Measurements from ENCODE around the gene GJD3. TPM values are rescaled to one million over a fixed set of nuclear protein-coding genes. Genes with fewer than 3 reads are reported as not detected.
A peak's percentile ranks its signal among the peaks of the same experiment; 100 is the strongest.
"Not testable (repeated sequence)": the region's sequence is repeated elsewhere in the genome, so short reads cannot be mapped to it uniquely, and the experiment has no call there.

GJD3 gene
- total and polyA plus RNA-seq, 2 donors: 0.34 to 0.66 TPM

DNA sequence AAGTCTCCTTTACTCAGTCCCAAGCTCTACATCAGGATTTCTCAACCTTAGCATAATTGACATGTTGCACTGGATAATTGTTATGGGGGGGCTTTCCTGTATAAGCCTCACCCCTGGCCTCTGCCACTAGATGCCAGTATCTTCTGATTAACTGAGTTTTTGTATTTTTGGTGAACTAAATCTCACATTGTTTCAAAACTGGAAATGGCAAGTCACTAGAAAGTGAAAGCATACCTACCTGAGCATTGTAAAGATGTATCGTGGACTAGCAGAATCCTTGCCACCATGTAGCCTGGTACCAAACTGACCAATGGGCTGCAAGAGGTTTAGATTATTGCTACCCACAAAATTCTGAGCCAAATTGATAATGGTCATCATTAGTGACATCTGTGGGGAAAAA is 38.1 kb upstream of the GJD3 start:
- Histone ChIP-seq H3K4me1 (ENCODE audit: control insufficient read depth in 2 of 2, insufficient read depth in 2 of 2, low read length in 2 of 2) (no peaks in the 10 kb centered on the region), H3K27ac (ENCODE audit: low read depth in 1 of 2, low read length in 1 of 2) (no peak overlapping the region), H3K27me3 (ENCODE audit: control insufficient read depth in 2 of 2, insufficient read depth in 1 of 2, low read length in 1 of 2) (no peaks in the 10 kb centered on the region), H3K4me3 (ENCODE audit: low read length in 2 of 2) (no peak overlapping the region), H3K36me3 (ENCODE audit: control insufficient read depth in 2 of 2, insufficient read depth in 2 of 2, low read length in 1 of 2) (peaks cover 17 to 91% of the 10 kb centered on the region in 2 donors), H3K9me3 (ENCODE audit: control insufficient read depth in 2 of 2, insufficient read depth in 1 of 2, low read length in 1 of 2) (no peaks in the 10 kb centered on the region)
- no peak for DNase-seq (ENCODE audit: low read depth in 6 of 9, low spot score in 9 of 9)
- WGBS: 94% methylated on average over 1 of the region's 1 CpG

DNA sequence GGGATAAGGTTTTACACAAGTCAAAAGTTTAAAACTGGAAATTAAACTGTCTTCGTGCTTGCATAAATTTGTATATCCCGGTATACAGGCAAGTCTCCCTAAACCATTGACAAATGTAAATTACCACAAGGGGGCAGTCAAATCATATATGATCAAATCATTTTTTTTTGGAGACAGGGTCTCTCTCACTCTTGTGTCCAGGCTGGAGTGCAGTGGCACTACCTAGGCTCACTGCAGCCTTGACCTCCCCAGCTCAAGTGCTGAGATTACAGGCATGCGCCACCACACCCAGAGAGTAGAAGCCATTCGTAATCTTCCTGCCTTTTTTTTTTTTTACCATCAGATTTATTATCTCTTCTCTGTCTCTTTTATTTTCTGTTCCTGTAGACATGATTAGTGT is 34.6 kb upstream of the GJD3 start:
- no peaks in the 10 kb centered on the region for H3K4me1 ChIP-seq (ENCODE audit: control insufficient read depth in 2 of 2, insufficient read depth in 2 of 2, low read length in 2 of 2)
- WGBS: 95% methylated on average over 4 of the region's 4 CpGs
- DNase-seq (ENCODE audit: low read depth in 6 of 9, low spot score in 9 of 9): peak in 5 of 9 donors; percentile 25 to 80 (median 41)
- H3K9me3 ChIP-seq (ENCODE audit: control insufficient read depth in 2 of 2, insufficient read depth in 1 of 2, low read length in 1 of 2): no peaks in the 10 kb centered on the region
- H3K4me3 ChIP-seq (ENCODE audit: low read length in 2 of 2): no peak overlapping the region
- H3K27me3 ChIP-seq (ENCODE audit: control insufficient read depth in 2 of 2, insufficient read depth in 1 of 2, low read length in 1 of 2): no peaks in the 10 kb centered on the region
- no peak overlapping the region for H3K27ac ChIP-seq (ENCODE audit: low read depth in 1 of 2, low read length in 1 of 2)
- peaks cover 10 to 93% of the 10 kb centered on the region in 2 donors for H3K36me3 ChIP-seq (ENCODE audit: control insufficient read depth in 2 of 2, insufficient read depth in 2 of 2, low read length in 1 of 2)

DNA sequence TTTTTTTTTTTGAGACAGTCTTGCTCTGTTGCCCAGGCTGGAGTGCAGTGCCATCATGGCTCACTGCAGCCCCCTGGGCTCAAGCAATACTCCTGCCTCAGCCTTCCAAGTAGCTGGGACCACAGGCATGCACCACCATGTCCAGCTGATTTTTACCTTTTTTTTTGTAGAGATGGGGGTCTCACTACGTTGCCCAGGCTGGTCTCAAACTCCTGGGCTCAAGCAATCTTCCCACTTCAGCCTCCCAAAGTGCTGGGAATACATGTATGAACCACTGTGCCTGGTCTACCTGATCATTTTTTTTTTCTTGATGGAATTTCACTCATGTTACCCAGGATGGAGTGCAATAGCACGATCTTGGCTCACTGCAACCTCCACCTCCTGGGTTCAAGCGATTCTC is 22.0 kb upstream of the GJD3 start:
- H3K9me3 ChIP-seq (ENCODE audit: control insufficient read depth in 2 of 2, insufficient read depth in 1 of 2, low read length in 1 of 2); H3K27me3 ChIP-seq (ENCODE audit: control insufficient read depth in 2 of 2, insufficient read depth in 1 of 2, low read length in 1 of 2); H3K27ac ChIP-seq (ENCODE audit: low read depth in 1 of 2, low read length in 1 of 2); DNase-seq (ENCODE audit: low read depth in 6 of 9, low spot score in 9 of 9); H3K4me1 ChIP-seq (ENCODE audit: control insufficient read depth in 2 of 2, insufficient read depth in 2 of 2, low read length in 2 of 2); H3K4me3 ChIP-seq (ENCODE audit: low read length in 2 of 2): not testable (repeated sequence)
- peaks cover 18 to 57% of the 10 kb centered on the region in 2 donors for H3K36me3 ChIP-seq (ENCODE audit: control insufficient read depth in 2 of 2, insufficient read depth in 2 of 2, low read length in 1 of 2)
- 98% methylated on average over 3 of the region's 3 CpGs for WGBS

DNA sequence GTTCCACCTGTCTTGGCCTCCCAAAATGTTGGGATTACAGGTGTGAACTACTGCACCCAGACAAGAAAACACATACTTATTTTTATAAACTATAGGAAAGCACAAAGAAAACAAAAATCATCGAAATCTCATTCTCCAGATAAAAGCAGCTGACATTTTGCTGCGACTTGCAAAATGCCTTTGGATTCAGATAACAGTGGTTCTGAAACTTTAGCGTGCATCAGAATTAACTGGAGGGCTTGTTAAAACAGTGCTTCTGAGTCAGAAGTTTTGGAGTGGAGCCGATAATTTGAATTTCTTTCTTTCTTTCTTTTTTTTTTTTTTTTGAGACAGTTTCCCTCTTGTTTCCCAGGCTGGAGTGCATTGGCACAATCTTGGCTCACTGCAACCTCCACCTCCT is 17.7 kb upstream of the GJD3 start:
- Histone ChIP-seq H3K9me3 (ENCODE audit: control insufficient read depth in 2 of 2, insufficient read depth in 1 of 2, low read length in 1 of 2) (no peaks in the 10 kb centered on the region), H3K36me3 (ENCODE audit: control insufficient read depth in 2 of 2, insufficient read depth in 2 of 2, low read length in 1 of 2) (peaks cover 7 to 18% of the 10 kb centered on the region in 2 donors), H3K27me3 (ENCODE audit: control insufficient read depth in 2 of 2, insufficient read depth in 1 of 2, low read length in 1 of 2) (no peaks in the 10 kb centered on the region), H3K4me1 (ENCODE audit: control insufficient read depth in 2 of 2, insufficient read depth in 2 of 2, low read length in 2 of 2) (no peaks in the 10 kb centered on the region), H3K4me3 (ENCODE audit: low read length in 2 of 2) (no peak overlapping the region), H3K27ac (ENCODE audit: low read depth in 1 of 2, low read length in 1 of 2) (no peak overlapping the region)
- 96% methylated on average over 4 of the region's 4 CpGs for WGBS
- DNase-seq (ENCODE audit: low read depth in 6 of 9, low spot score in 9 of 9): no peak

DNA sequence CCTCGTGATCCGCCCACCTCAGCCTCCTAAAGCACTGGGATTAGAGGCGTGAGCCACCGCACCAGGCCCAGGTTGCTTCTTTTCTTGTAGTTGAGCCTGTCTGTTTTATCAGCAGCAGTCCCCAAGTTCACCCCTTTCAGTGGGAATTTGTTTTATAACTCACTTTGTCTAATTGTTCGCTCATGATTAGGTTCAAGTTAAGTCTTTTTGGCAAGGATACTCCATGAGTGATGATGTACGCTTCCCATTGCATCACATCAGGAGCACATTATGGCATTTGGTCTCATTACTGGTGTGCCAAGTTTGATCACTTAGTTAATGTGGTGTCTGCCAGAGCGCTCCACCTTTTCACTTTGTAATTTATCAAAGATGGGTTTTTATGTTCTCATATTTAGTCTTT is 14.4 kb upstream of the GJD3 start:
- 98% methylated on average over 7 of the region's 7 CpGs for WGBS
- Histone ChIP-seq H3K9me3 (ENCODE audit: control insufficient read depth in 2 of 2, insufficient read depth in 1 of 2, low read length in 1 of 2) (no peaks in the 10 kb centered on the region), H3K27me3 (ENCODE audit: control insufficient read depth in 2 of 2, insufficient read depth in 1 of 2, low read length in 1 of 2) (no peaks in the 10 kb centered on the region), H3K36me3 (ENCODE audit: control insufficient read depth in 2 of 2, insufficient read depth in 2 of 2, low read length in 1 of 2) (peaks cover 0 to 2% of the 10 kb centered on the region in 2 donors), H3K27ac (ENCODE audit: low read depth in 1 of 2, low read length in 1 of 2) (no peak overlapping the region), H3K4me3 (ENCODE audit: low read length in 2 of 2) (no peak overlapping the region), H3K4me1 (ENCODE audit: control insufficient read depth in 2 of 2, insufficient read depth in 2 of 2, low read length in 2 of 2) (no peaks in the 10 kb centered on the region)
- no peak for DNase-seq (ENCODE audit: low read depth in 6 of 9, low spot score in 9 of 9)

DNA sequence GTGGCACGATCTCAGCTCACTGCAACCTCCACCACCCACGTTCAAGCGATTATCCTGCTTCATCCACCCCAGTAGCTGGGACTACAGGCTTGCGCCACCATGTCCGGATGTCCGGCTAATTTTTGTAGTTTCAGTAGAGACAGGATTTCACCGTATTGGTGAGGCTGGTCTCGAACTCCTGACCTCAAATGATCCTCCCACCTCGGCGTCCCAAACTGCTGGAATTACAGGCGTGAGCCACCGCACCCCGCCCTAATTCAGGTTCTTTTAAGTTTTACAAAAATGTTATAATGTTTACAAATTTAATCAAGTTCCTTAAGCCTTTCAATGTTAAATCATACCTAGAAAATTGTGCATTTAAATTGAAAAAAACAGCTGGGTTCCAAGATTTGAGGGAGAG is 13.3 kb upstream of the GJD3 start:
- WGBS: 98% methylated on average over 13 of the region's 13 CpGs
- H3K4me3 ChIP-seq (ENCODE audit: low read length in 2 of 2): no peak overlapping the region
- H3K4me1 ChIP-seq (ENCODE audit: control insufficient read depth in 2 of 2, insufficient read depth in 2 of 2, low read length in 2 of 2): no peaks in the 10 kb centered on the region
- no peak overlapping the region for H3K27ac ChIP-seq (ENCODE audit: low read depth in 1 of 2, low read length in 1 of 2)
- H3K9me3 ChIP-seq (ENCODE audit: control insufficient read depth in 2 of 2, insufficient read depth in 1 of 2, low read length in 1 of 2): no peaks in the 10 kb centered on the region
- no peak for DNase-seq (ENCODE audit: low read depth in 6 of 9, low spot score in 9 of 9)
- no peaks in the 10 kb centered on the region for H3K36me3 ChIP-seq (ENCODE audit: control insufficient read depth in 2 of 2, insufficient read depth in 2 of 2, low read length in 1 of 2)
- H3K27me3 ChIP-seq (ENCODE audit: control insufficient read depth in 2 of 2, insufficient read depth in 1 of 2, low read length in 1 of 2): no peaks in the 10 kb centered on the region

DNA sequence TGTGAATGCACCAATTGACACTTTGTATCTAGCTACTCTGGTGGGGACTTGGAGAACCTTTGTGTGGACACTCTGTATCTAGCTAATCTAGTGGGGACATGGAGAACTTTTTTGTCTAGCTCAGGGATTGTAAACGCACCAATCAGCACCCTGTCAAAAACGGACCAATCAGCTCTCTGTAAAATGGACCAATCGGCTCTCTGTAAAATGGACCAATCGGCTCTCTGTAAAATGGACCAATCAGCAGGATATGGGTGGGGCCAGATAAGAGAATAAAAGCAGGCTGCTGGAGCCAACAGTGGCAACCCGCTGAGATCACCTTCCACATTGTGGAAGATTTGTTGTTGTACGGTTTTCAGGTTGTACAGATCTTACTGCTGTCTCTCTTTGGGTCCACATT is 12.0 kb upstream of the GJD3 start:
- not testable (repeated sequence) for DNase-seq (ENCODE audit: low read depth in 6 of 9, low spot score in 9 of 9); H3K9me3 ChIP-seq (ENCODE audit: control insufficient read depth in 2 of 2, insufficient read depth in 1 of 2, low read length in 1 of 2); H3K4me1 ChIP-seq (ENCODE audit: control insufficient read depth in 2 of 2, insufficient read depth in 2 of 2, low read length in 2 of 2); H3K27ac ChIP-seq (ENCODE audit: low read depth in 1 of 2, low read length in 1 of 2); H3K27me3 ChIP-seq (ENCODE audit: control insufficient read depth in 2 of 2, insufficient read depth in 1 of 2, low read length in 1 of 2); H3K36me3 ChIP-seq (ENCODE audit: control insufficient read depth in 2 of 2, insufficient read depth in 2 of 2, low read length in 1 of 2); H3K4me3 ChIP-seq (ENCODE audit: low read length in 2 of 2)
- 85% methylated on average over 6 of the region's 6 CpGs for WGBS

DNA sequence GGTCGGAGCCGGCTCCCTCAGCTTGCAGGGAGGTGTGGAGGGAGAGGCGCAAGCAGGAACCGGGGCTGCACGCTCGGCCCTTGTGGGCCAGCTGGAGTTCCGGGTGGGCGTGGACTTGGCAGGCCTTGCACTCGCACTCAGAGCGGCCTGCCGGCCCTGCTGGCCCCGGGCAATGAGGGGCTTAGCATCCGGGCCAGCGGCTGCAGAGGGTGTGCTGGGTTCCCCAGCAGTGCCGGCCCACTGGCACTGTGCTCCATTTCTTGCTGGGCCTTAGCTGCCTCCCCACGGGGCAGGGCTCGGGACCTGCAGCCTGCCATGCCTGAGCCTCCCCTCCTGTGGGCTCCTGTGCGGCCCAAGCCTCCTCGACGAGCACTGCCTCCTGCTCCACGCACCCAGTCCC is 11.2 kb upstream of the GJD3 start:
- 98% methylated on average over 21 of the region's 21 CpGs for WGBS
- not testable (repeated sequence) for H3K27me3 ChIP-seq (ENCODE audit: control insufficient read depth in 2 of 2, insufficient read depth in 1 of 2, low read length in 1 of 2); H3K36me3 ChIP-seq (ENCODE audit: control insufficient read depth in 2 of 2, insufficient read depth in 2 of 2, low read length in 1 of 2); H3K27ac ChIP-seq (ENCODE audit: low read depth in 1 of 2, low read length in 1 of 2); H3K9me3 ChIP-seq (ENCODE audit: control insufficient read depth in 2 of 2, insufficient read depth in 1 of 2, low read length in 1 of 2); DNase-seq (ENCODE audit: low read depth in 6 of 9, low spot score in 9 of 9); H3K4me1 ChIP-seq (ENCODE audit: control insufficient read depth in 2 of 2, insufficient read depth in 2 of 2, low read length in 2 of 2); H3K4me3 ChIP-seq (ENCODE audit: low read length in 2 of 2)

DNA sequence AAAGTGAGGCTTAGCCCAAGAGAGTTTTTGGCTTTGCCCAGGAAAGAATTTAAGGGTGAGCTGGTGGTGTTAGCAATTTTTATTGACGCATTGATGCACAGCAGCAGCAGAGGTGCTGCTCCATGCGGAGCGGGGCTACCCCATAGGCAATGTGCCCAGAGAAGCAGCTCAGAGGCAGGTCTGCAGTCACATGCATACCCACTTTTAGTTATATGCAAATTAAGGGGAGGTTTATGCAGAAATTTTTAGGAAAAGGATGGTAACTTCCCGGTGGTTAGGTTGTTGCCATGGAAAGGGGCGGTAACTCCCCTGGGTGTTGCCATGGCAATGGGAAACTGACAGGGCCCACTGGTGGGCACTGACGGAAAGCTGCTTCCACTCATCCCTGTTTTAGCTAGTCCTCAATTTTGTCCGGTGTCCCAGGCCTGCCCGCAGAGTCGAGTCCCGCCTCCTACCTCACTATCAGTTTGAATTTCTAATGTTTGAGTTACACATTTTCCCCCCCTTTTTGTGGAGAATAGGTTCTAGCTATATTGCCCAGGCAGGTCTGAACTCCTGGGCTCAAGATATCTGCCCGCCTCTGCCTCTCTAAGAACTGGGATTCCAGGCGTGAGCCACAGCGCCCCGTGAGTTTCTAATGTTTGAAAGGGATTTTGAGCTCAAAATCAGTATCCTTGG is 10.4 kb upstream of the GJD3 start:
- WGBS: 97% methylated on average over 14 of the region's 14 CpGs
- H3K27ac ChIP-seq (ENCODE audit: low read depth in 1 of 2, low read length in 1 of 2): no peak overlapping the region
- no peaks in the 10 kb centered on the region for H3K4me1 ChIP-seq (ENCODE audit: control insufficient read depth in 2 of 2, insufficient read depth in 2 of 2, low read length in 2 of 2)
- no peaks in the 10 kb centered on the region for H3K27me3 ChIP-seq (ENCODE audit: control insufficient read depth in 2 of 2, insufficient read depth in 1 of 2, low read length in 1 of 2)
- no peak overlapping the region for H3K4me3 ChIP-seq (ENCODE audit: low read length in 2 of 2)
- no peaks in the 10 kb centered on the region for H3K36me3 ChIP-seq (ENCODE audit: control insufficient read depth in 2 of 2, insufficient read depth in 2 of 2, low read length in 1 of 2)
- no peak for DNase-seq (ENCODE audit: low read depth in 6 of 9, low spot score in 9 of 9)
- H3K9me3 ChIP-seq (ENCODE audit: control insufficient read depth in 2 of 2, insufficient read depth in 1 of 2, low read length in 1 of 2): peaks cover 0 to 5% of the 10 kb centered on the region in 2 donors
